HL-60 (cell line): ENCODE data around the gene CEP350.

ENCODE experiments used
- DNase-seq, 2 experiments: peaks; one replicate each; pipeline ENCODE4 v3.0.0-alpha.2; 2010 to 2020; ENCODE audit warnings: low read depth in 1 of 2, low spot score in 1 of 2
- H3K27ac ChIP-seq: fragments of 250-450 bp; sonication (Bioruptor Pico); replicated peaks from 2 replicates; pipeline ENCODE4 v1.5.1; 2020; ENCODE audit warnings: mild to moderate bottlenecking, moderate library complexity
- H3K27me3 ChIP-seq: fragments of 250-450 bp; sonication (Bioruptor Pico); 2 replicates; pipeline ENCODE4 v1.5.1; 2021; ENCODE audit warnings: mild to moderate bottlenecking, moderate library complexity; ENCODE audit not compliant: insufficient read depth, poor library complexity, severe bottlenecking
- H3K4me3 ChIP-seq: replicated peaks from 2 replicates; pipeline ENCODE4 v1.5.1; 2011; ENCODE audit warnings: mild to moderate bottlenecking, control low read depth, low read length; ENCODE audit not compliant: insufficient read depth
- GABPA ChIP-seq: IDR thresholded peaks from 2 replicates; pipeline ENCODE4 v1.6.1; 2012; ENCODE audit warnings: low read depth
- POLR2AphosphoS5 ChIP-seq: IDR thresholded peaks from 2 replicates; pipeline ENCODE4 v1.6.1; 2012; ENCODE audit warnings: low read depth
- SPI1 ChIP-seq: IDR thresholded peaks from 2 replicates; pipeline ENCODE4 v1.6.1; 2012; ENCODE audit warnings: low read depth, mild to moderate bottlenecking, borderline replicate concordance
- TF ChIP-seq, protein P1 (sequence below): IDR thresholded peaks from one replicate; pipeline ENCODE4 v1.5.1; 2011; ENCODE audit warnings: low read length, control low read depth, inconsistent platforms; ENCODE audit not compliant: insufficient read depth
- TF ChIP-seq, protein P2 (sequence below): IDR thresholded peaks from 2 replicates; pipeline ENCODE4 v1.6.1; 2012; ENCODE audit warnings: low read depth; ENCODE audit not compliant: insufficient replicate concordance

CEP350 gene

DNA sequence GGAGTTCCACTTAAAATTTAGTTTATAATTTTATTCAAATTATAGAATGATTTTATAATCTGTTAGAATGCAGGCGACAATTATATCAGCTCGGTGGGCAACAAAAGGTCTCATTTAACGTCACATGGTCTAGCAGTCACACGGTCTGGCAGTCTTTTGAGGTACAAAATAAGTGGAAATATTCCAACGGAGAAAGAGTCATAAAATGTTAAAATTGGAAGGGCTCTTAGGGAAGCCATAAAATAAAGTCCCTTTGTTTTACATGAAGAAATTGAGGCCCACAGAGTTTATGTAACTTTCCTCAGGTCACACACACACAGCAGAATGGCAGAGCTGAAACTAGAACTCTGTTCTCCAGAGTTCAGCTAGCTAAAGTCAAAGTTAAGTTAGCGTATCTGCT is 115.7 kb downstream of the CEP350 start:
- TF ChIP-seq, protein P1, sequence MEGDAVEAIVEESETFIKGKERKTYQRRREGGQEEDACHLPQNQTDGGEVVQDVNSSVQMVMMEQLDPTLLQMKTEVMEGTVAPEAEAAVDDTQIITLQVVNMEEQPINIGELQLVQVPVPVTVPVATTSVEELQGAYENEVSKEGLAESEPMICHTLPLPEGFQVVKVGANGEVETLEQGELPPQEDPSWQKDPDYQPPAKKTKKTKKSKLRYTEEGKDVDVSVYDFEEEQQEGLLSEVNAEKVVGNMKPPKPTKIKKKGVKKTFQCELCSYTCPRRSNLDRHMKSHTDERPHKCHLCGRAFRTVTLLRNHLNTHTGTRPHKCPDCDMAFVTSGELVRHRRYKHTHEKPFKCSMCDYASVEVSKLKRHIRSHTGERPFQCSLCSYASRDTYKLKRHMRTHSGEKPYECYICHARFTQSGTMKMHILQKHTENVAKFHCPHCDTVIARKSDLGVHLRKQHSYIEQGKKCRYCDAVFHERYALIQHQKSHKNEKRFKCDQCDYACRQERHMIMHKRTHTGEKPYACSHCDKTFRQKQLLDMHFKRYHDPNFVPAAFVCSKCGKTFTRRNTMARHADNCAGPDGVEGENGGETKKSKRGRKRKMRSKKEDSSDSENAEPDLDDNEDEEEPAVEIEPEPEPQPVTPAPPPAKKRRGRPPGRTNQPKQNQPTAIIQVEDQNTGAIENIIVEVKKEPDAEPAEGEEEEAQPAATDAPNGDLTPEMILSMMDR = no peak
- TF ChIP-seq, protein P2, sequence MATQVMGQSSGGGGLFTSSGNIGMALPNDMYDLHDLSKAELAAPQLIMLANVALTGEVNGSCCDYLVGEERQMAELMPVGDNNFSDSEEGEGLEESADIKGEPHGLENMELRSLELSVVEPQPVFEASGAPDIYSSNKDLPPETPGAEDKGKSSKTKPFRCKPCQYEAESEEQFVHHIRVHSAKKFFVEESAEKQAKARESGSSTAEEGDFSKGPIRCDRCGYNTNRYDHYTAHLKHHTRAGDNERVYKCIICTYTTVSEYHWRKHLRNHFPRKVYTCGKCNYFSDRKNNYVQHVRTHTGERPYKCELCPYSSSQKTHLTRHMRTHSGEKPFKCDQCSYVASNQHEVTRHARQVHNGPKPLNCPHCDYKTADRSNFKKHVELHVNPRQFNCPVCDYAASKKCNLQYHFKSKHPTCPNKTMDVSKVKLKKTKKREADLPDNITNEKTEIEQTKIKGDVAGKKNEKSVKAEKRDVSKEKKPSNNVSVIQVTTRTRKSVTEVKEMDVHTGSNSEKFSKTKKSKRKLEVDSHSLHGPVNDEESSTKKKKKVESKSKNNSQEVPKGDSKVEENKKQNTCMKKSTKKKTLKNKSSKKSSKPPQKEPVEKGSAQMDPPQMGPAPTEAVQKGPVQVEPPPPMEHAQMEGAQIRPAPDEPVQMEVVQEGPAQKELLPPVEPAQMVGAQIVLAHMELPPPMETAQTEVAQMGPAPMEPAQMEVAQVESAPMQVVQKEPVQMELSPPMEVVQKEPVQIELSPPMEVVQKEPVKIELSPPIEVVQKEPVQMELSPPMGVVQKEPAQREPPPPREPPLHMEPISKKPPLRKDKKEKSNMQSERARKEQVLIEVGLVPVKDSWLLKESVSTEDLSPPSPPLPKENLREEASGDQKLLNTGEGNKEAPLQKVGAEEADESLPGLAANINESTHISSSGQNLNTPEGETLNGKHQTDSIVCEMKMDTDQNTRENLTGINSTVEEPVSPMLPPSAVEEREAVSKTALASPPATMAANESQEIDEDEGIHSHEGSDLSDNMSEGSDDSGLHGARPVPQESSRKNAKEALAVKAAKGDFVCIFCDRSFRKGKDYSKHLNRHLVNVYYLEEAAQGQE = no peak
- TF ChIP-seq SPI1 (no peak), POLR2AphosphoS5 (no peak), GABPA (no peak)
- no peak for DNase-seq
- Histone ChIP-seq H3K27ac (no peak overlapping the region), H3K27me3 (no peaks in the 10 kb centered on the region), H3K4me3 (no peak overlapping the region)

DNA sequence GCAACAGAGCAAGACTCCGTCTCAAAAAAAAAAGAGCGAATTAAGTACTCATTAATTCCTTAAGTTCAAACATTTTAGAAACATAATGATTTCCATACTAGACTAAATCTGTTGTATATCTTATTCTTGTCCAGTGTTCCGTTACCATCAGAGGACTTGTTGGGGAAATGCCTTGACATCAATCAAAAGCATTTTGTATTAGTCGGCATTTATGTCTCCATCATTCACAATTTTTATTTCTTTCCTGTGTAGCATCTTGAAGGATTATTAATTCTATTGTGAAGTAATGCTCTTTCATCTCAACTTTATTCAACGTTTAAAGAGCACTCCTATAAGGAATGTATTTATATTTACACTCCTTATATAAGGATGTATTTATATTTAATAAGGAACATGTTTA is 117.1 kb downstream of the CEP350 start:
- no peak overlapping the region for H3K27ac ChIP-seq
- no peak overlapping the region for H3K4me3 ChIP-seq
- TF ChIP-seq GABPA (no peak), POLR2AphosphoS5 (no peak), SPI1 (no peak)
- TF ChIP-seq, protein P2 = no peak
- TF ChIP-seq, protein P1 = no peak
- no peaks in the 10 kb centered on the region for H3K27me3 ChIP-seq
- no peak for DNase-seq

DNA sequence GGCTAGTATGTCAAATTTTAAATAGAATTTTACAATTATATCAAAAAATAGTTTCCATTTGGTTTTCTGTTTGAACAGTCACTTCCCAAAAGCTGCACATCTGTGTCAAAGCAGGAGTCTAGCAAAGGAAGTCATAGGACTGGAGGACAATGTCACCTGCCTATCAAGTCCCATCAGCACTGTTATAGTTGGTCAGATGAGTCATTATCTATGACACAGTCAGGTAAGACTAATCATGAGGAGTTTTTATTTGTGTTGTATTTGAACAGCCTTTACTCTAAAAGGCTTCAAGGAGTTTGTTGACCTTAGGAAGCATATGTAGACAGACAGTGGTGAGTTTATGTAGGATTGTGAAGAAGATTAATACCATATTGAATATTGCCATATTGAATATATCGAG is 125.8 kb downstream of the CEP350 start:
- Histone ChIP-seq H3K4me3 (no peak overlapping the region), H3K27ac (no peak overlapping the region), H3K27me3 (no peaks in the 10 kb centered on the region)
- TF ChIP-seq, protein P1 = no peak
- no peak for TF ChIP-seq POLR2AphosphoS5
- DNase-seq = no peak

DNA sequence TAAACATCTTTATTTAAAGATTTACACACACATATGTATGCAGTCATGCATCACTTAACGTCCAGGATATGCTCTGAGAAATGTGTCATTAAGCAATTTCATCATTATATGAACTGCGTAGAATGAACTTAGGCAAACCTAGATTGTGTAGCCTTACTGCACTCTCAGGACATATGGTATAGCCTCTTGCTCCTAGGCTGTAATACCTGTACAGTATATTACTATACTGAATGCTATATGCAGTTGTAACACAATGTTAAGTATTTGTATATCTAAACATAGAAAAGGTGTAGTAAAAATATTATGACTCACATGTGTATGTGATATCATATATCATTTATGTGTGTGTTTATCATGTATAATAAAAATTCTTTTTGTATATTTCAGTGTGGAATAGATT is 126.9 kb downstream of the CEP350 start:
- no peak overlapping the region for H3K27ac ChIP-seq
- H3K27me3 ChIP-seq = no peaks in the 10 kb centered on the region
- DNase-seq = no peak
- H3K4me3 ChIP-seq = no peak overlapping the region
- TF ChIP-seq GABPA (no peak), POLR2AphosphoS5 (no peak), SPI1 (no peak)
- TF ChIP-seq, protein P1 = no peak
- TF ChIP-seq, protein P2 = no peak
